DMS153 treated with DMSO at 0.1 percent for 48 hours (cell line): ENCODE measurements around the gene ICAM5.
"Not testable (repeated sequence)": the region's sequence is repeated elsewhere in the genome, so short reads cannot be mapped to it uniquely, and the experiment has no call there.

ENCODE experiments used
- DNase-seq: peaks from one replicate; lab custom pipeline; 2025; ENCODE audit not compliant: unreplicated experiment; lab: John Stamatoyannopoulos, UW

ICAM5 gene

DNA sequence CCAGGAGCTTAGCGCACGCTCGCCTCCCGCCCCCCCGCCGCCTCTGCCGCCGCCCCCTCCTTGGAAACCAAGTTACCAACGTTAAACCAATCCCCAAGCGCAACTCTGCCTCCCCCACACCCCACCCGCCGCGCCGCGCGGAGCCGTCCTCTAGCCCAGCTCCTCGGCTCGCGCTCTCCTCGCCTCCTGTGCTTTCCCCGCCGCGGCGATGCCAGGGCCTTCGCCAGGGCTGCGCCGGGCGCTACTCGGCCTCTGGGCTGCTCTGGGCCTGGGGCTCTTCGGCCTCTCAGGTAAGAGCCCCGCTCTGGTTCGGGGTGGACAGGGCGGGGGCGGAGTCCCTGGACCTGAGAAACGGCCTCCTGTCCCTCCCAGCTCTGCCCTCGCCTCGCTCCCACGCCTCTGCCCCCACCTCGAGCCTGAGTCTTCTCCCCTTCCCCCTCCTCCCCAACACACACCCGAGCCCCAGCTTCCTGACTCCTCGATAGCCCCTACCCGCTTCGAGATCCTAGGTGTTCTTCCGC lies at the start of gene ICAM5:
ICAM5 (plus strand) TSS at position 117 of the 521 bp plus-strand sequence; CDS start at position 209, 92 bp downstream.
- DNase-seq: no peak

DNA sequence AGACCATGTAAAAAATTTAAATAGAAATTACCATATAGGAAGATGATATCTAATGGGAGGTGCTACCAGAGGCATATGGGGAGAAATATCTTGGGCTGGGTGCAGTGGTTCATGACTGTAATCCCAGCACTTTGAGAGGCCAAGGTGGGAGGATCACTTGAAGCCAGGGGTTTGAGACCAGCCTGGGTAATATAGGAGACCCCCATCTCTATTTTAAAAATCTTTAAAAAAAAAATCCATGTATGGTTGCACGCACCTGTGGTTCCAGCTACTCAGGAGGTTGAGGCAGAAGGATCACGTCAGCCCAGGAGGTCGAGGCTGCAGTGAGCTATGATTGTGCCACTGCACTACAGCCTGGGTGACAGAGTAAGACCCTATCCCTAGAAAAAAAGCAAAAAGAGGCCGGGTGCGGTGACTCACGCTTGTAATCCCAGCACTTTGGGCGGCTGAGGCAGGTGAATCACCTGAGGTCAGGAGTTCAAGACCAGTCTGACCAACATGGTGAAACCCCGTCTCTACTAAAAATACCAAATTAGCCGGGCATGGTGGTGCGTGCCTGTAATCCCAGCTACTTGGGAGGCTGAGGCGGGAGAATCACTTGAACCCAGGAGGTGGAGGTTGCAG lies 47.8 kb upstream of the ICAM5 start:
- not testable (repeated sequence) for DNase-seq

GRCh38 chr19:10243606-10244005 lies 46.1 kb upstream of the ICAM5 start:
- DNase-seq: no peak

- DNase-seq: no peak
Observed at GRCh38 chr19:10245189-10245939, 44.4 kb upstream of the ICAM5 start.

DNA sequence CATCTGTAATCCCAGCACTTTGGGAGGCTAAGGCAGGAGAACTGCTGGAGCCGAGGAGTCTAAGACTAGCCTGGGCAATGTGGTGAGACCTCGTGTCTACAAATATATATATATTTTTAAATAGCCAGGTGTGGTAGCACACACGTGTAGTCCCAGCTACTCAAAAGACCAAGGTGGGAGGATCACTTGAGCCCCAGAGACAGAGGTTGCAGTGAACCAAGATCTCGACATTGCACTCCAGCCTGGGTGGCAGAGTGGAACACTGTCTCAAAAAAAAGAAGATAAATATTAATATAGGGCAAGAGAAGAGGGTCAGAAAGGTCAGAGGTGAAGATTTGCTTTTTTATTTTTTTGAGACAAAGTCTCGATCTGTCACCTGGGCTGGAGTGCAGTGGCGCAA lies 43.2 kb upstream of the ICAM5 start:
- DNase-seq: no peak

DNA sequence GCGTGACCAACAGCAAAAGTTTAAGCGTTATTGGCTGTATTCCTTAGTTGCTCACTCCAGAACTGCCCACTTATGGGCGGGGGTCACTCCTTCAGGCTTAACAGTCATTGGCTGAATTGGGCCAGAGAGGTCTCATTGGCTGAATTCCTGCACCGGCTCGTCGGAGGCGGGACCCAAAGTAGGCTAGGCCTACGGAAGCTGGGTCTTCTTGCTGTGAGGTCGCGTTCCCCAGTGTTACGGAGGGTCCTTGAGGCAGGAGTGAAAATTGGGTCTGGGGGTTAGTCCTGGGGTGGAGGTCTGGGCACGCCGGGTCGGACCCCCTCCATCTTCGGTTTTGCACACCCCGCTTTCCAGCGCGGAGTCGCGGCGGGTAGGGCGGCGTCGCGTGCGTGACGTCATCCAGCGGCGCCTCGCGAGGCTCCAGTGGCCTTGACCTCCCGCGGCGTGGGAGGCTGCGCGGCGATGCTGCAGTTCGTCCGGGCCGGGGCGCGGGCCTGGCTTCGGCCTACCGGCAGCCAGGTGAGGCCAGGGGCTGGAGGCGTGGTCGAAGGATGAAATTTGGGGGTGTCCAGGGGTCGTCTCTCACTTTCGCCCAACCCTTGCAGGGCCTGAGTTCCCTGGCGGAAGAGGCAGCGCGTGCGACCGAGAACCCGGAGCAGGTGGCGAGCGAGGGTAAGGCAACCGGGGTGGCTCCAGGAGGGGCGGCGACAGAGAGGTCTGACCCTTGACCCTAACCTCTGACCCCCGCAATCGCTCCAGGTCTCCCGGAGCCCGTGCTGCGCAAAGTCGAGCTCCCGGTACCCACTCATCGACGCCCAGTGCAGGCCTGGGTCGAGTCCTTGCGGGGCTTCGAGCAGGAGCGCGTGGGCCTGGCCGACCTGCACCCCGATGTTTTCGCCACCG lies 37.7 kb upstream of the ICAM5 start, which contains the start of gene MRPL4:
MRPL4 (plus strand) TSS at position 423 of the 903 bp plus-strand sequence; CDS start at position 463, 40 bp downstream.
- DNase-seq: peak; percentile 96

DNA sequence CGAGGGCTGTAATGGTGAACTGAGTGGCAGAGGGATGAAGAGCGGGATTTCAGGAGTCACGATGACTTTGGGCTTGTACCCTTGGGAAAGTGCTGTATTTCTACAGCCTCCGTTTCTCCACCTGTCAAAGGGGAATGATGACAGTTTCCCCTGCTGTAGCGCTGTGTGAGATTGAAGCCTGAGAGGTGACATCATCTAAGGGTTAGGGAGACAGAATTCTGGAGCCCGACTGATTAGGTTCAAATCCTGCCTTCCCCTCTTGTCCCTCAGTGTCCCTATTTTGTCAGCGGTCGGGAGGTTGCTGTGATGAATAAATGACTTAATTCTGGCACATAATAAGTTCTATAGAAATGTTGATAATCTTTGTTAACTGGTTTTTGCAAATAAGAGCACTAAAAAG lies 37.0 kb upstream of the ICAM5 start:
- no peak for DNase-seq

DNA sequence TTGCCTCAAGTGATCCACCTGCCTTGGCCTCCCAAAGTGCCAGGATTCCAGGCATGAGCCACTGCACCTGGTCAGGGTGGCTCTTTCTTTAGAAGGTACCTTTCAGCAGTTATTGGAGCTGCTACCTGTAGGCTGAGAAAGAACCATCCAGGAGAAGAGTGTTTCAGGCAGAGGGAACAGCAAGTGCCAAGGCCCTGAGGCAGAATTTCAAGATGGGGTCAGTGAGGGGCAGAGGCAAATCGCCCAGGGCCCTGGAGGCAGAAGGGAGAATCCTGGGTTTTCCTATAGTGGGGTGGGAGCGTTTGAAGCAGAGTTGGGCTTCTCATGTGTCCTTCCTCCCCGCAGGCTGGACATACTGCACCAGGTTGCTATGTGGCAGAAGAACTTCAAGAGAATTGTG lies 35.5 kb upstream of the ICAM5 start:
- DNase-seq: no peak

DNA sequence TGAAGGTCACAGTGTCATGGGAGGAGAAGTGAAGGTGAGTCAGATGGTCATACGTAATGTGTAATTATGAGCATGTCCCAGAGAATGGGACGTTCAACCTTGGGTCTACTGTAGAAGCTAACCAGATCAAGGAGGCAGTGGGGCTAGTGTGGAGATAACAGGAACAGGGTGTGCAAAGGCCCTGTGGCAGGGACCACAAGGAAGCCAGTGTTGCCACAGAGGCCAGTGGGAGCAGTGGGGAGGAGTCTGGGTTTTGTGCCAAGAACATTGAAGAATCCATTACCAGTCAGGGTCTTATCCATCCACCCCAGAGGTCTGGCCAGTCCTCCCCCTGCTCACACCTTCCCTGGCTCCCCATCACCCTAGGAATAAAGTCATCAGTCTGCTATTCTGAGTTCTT lies 34.4 kb upstream of the ICAM5 start:
- DNase-seq: no peak

GRCh38 chr19:10256551-10256950 lies 33.2 kb upstream of the ICAM5 start:
- DNase-seq: no peak

GRCh38 chr19:10256970-10257615 lies 32.7 kb upstream of the ICAM5 start:
- no peak for DNase-seq

GRCh38 chr19:10258080-10258710 lies 31.6 kb upstream of the ICAM5 start:
- no peak for DNase-seq

DNA sequence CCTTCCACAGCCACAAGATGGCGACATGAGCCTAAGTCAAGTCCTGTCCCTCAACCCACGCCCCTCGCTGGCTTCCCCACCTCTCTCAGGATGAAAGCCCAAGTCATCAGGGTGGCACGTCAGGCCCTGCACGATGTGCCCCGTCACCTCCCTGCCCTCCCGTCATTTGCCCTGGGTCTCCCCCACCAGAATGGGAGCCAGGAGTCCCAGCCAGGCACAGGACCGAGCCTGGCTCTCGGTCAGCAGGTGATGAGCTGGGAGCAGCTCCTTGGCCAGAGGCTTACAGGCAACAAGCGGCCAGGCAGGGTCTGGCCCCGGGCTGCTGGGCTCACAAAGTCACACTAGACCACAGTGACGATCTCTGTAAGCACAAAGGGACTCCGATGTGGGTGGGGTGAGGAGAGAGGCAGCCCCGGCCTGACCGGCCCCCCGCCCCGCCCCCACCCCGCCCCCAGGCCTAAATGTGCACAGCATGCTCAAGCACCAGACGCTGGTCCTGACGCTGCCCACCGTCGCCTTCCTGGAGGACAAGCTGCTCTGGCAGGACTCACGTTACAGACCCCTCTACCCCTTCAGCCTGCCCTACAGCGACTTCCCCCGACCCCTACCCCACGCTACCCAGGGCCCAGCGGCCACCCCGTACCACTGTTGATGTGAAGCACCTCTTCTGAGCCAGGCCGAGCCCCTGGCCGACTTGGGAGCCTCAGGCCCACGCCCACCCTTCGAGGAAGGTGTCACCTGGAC lies 30.4 kb upstream of the ICAM5 start:
- DNase-seq: no peak

GRCh38 chr19:10260141-10260584 lies 29.6 kb upstream of the ICAM5 start:
- no peak for DNase-seq

DNA sequence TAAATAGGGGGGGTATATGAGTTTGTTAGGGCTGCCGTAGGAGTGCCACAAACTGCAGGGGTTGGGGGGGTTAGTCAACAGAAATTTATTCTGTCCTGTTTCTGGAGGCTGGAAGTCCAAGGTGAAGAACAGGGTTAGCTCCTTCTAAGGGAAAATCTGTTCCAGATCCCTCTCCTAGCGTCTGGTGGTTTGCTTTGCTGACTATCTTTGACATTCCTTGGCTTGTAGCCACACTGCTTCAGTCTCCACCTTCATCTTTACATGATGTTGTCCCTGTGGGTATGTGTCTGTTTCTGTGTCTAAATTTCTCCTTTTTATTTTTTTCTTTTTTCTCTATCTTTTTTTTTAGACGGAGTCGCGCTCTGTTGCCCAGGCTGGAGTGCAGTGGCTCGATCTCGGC lies 27.0 kb upstream of the ICAM5 start:
- no peak for DNase-seq

- no peak for DNase-seq
Observed at GRCh38 chr19:10266706-10267105, 23.0 kb upstream of the ICAM5 start.

DNA sequence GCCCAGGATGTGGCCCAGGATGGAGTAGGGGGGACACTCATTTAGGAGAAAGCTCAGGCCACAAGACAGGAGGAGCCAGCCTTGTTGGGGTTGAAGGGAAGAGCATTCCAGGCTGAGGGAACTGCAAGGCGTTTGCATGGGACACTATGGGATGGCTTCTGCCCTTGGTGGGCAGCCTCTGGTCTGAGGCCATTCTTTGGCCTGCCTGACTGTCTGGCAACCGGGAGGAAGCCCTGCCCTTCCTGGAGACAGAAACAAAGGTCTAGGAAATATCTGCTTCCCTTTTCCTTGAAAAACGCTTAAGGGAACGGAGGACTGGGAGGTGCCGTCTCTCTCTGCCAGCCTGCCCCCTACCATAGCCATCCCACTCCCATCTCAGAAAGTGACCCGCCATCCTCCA lies 21.7 kb upstream of the ICAM5 start:
- no peak for DNase-seq

- peak; percentile 35 for DNase-seq
Observed at GRCh38 chr19:10269333-10270179, 20.2 kb upstream of the ICAM5 start.

DNA sequence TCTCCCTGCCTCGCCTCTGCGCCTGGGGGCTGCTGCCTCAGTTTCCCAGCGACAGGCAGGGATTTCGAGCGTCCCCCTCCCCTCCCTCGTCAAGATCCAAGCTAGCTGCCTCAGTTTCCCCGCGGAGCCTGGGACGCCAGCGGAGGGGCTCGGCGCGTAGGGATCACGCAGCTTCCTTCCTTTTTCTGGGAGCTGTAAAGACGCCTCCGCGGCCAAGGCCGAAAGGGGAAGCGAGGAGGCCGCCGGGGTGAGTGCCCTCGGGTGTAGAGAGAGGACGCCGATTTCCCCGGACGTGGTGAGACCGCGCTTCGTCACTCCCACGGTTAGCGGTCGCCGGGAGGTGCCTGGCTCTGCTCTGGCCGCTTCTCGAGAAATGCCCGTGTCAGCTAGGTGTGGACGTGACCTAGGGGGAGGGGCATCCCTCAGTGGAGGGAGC lies 19.6 kb upstream of the ICAM5 start:
- DNase-seq: no peak
